ENCODE data around the gene CLDN4.

CLDN4 gene

GRCh38 chr7:73844131-73844547 lies 13.3 kb downstream of the CLDN4 start:
- DNase-seq = no peak

- DNase-seq = no peak
These were observed 14.2 kb downstream of the CLDN4 start for GRCh38 chr7:73844848-73845460.

- peak; percentile 11 to 50 for DNase-seq
These were observed 15.0 kb downstream of the CLDN4 start for GRCh38 chr7:73845701-73846195.

- no peak for DNase-seq
These were observed 17.3 kb downstream of the CLDN4 start for GRCh38 chr7:73847941-73848723.

- peak in 1 of 2 donors; percentile 23 for DNase-seq
These were observed 20.0 kb downstream of the CLDN4 start for GRCh38 chr7:73850781-73851207.

- DNase-seq = peak in 1 of 2 donors; percentile 18
These were observed 20.9 kb downstream of the CLDN4 start for GRCh38 chr7:73851410-73852338.

- DNase-seq = no peak
These were observed 21.7 kb downstream of the CLDN4 start for GRCh38 chr7:73852500-73852899.

- DNase-seq = no peak
These were observed 26.1 kb downstream of the CLDN4 start for GRCh38 chr7:73856941-73857340.

- no peak for DNase-seq
These were observed 28.0 kb downstream of the CLDN4 start for GRCh38 chr7:73858807-73859206.

- no peak for DNase-seq
These were observed 30.1 kb downstream of the CLDN4 start, which contains the start of gene TMEM270 for GRCh38 chr7:73860859-73861258. Gene TMEM270, plus strand, starts transcription at chr7:73861159. Its CDS starts 36 bp downstream, at chr7:73861195.

GRCh38 chr7:73861305-73861704 lies 30.5 kb downstream of the CLDN4 start:
- DNase-seq = no peak

- no peak for DNase-seq
These were observed 34.4 kb downstream of the CLDN4 start for GRCh38 chr7:73864981-73865711.

- DNase-seq = peak in 1 of 2 donors; percentile 12
These were observed 35.1 kb downstream of the CLDN4 start for GRCh38 chr7:73865738-73866445.

- no peak for DNase-seq
These were observed 35.6 kb downstream of the CLDN4 start for GRCh38 chr7:73866446-73866767.

GRCh38 chr7:73869011-73869798 lies 38.4 kb downstream of the CLDN4 start:
- no peak for DNase-seq

- no peak for DNase-seq
These were observed 39.3 kb downstream of the CLDN4 start for GRCh38 chr7:73870041-73870492.

- DNase-seq = no peak
These were observed 40.6 kb downstream of the CLDN4 start for GRCh38 chr7:73871163-73872011.

- no peak for DNase-seq
These were observed 41.5 kb downstream of the CLDN4 start for GRCh38 chr7:73872056-73872908.

GRCh38 chr7:73876361-73876760 lies 45.6 kb downstream of the CLDN4 start:
- no peak for DNase-seq

Measured in CD4-positive, alpha-beta T cell treated with Interferon alpha-2 for 1 hour (primary cell).